K562 (cell line): Measurements from ENCODE around the gene RBPMS2. TPM values are rescaled to one million over a fixed set of nuclear protein-coding genes. Genes with fewer than 3 reads are reported as not detected.

Experiments used
- ATAC-seq: fragments of 200-7000 bp; cut with Tn5 transposase; 3 replicates; pipeline ENCODE4 v1.9.1; 2020; ENCODE audit warnings: moderate library complexity
- BruUV-seq: library from RNA; stranded (reverse); fragments of 400-500 nt; replicated peaks from 2 replicates; lab custom pipeline; 2021; lab: Mats Ljungman, UMichigan
- CTCF ChIA-PET: fragments of 300-600 bp; formaldehyde crosslinking; extraction: SDS; loops from one replicate; lab custom pipeline; 2021; ENCODE audit warnings: low intra/inter-chr PET ratio; lab: Yijun Ruan, JAX
- POLR2A ChIA-PET: fragments of 300-600, 350-650 bp; sonication (Branson Sonifier 250); formaldehyde crosslinking; extraction: SDS; loops from one replicate; lab custom pipeline; 2021; ENCODE audit warnings: antibody characterized with exemption, inconsistent platforms; lab: Yijun Ruan, JAX
- DNase-seq, 4 experiments: peaks; one replicate each; pipeline versions ENCODE4 v3.0.0 to v3.0.0-alpha.2; 2011 to 2018; ENCODE audit warnings: low spot score in 3 of 4, mixed read lengths in 3 of 4; ENCODE audit errors: extremely low read depth in 1 of 4
- FAIRE-seq: peaks from 2 replicates; lab custom pipeline; 2011; peaks lifted over from hg19 to GRCh38; lab: Jason Lieb, UNC
- H2AFZ ChIP-seq: 2 replicates; pipeline ENCODE4 v1.6.0; 2011; ENCODE audit warnings: low read depth, low read length, control low read depth, inconsistent platforms
- H3K27ac ChIP-seq: fragments of 200-600 bp; 3 replicates; pipeline ENCODE4 v1.8.0; 2011; ENCODE audit warnings: low read depth, mild to moderate bottlenecking, control low read depth, inconsistent platforms, low read length, moderate library complexity, mixed read lengths; ENCODE audit errors: extremely low read depth
- H3K27me3 ChIP-seq, 2 experiments: fragments of 300-600 bp in 1 of 2; 2 replicates in 1 of 2; 3 replicates in 1 of 2; pipeline versions ENCODE4 v1.6.0 to v1.8.0; 2011; ENCODE audit warnings: inconsistent platforms in 2 of 2, low read length in 2 of 2, mild to moderate bottlenecking in 1 of 2, mixed read lengths in 1 of 2, moderate library complexity in 1 of 2; ENCODE audit not compliant: control insufficient read depth in 2 of 2, insufficient read depth in 2 of 2
- H3K36me3 ChIP-seq: fragments of 300-600 bp; 3 replicates; pipeline ENCODE4 v1.8.0; 2011; ENCODE audit warnings: mild to moderate bottlenecking, low read length, inconsistent platforms; ENCODE audit not compliant: control insufficient read depth, insufficient read depth
- H3K4me1 ChIP-seq, 2 experiments: fragments of 200-600 bp in 1 of 2; replicated peaks in 1 of 2; 2 replicates in 1 of 2; 3 replicates in 1 of 2; pipeline versions ENCODE4 v1.5.1 to v1.8.0; 2011; ENCODE audit warnings: inconsistent platforms in 2 of 2, low read length in 2 of 2, mild to moderate bottlenecking in 1 of 2, mixed read lengths in 1 of 2, moderate library complexity in 1 of 2; ENCODE audit not compliant: control insufficient read depth in 2 of 2, insufficient read depth in 2 of 2
- H3K4me2 ChIP-seq: 2 replicates; pipeline ENCODE4 v1.6.1; 2011; ENCODE audit warnings: low read length, control low read depth, inconsistent platforms, mixed read lengths; ENCODE audit not compliant: insufficient read depth
- H3K4me3 ChIP-seq: fragments of 200-600 bp; sonication (generic), shearing (Covaris generic); 2 replicates; pipeline ENCODE4 v1.5.1; 2016; ENCODE audit warnings: control low read depth, inconsistent platforms
- H3K79me2 ChIP-seq: fragments of 200-600 bp; 3 replicates; pipeline ENCODE4 v1.8.0; 2011; ENCODE audit warnings: low read length, inconsistent platforms; ENCODE audit not compliant: control insufficient read depth, insufficient read depth
- H3K9ac ChIP-seq, 2 experiments: 2 replicates each; pipeline versions ENCODE4 v1.6.0 to v1.6.1; 2011; ENCODE audit warnings: low read depth in 2 of 2, low read length in 2 of 2, control low read depth in 1 of 2, inconsistent platforms in 1 of 2, mild to moderate bottlenecking in 1 of 2, mixed read lengths in 1 of 2; ENCODE audit not compliant: insufficient read depth in 1 of 2
- H3K9me1 ChIP-seq: one replicate; pipeline ENCODE4 v1.6.0; 2011; ENCODE audit warnings: inconsistent platforms, mild to moderate bottlenecking, low read length, moderate library complexity; ENCODE audit not compliant: control insufficient read depth, insufficient read depth
- H3K9me3 ChIP-seq: replicated peaks from 2 replicates; pipeline ENCODE4 v1.5.1; 2011; ENCODE audit warnings: low read depth, low read length, inconsistent platforms; ENCODE audit not compliant: control insufficient read depth, insufficient read depth
- H4K20me1 ChIP-seq: replicated peaks from 2 replicates; pipeline ENCODE4 v1.6.1; 2011; ENCODE audit warnings: low read length, inconsistent platforms, mixed read lengths; ENCODE audit not compliant: control insufficient read depth, insufficient read depth
- DDX20 ChIP-seq: fragments of 450-650 bp; IDR thresholded peaks from 2 replicates; pipeline ENCODE4 v1.6.1; 2016; ENCODE audit warnings: missing genetic modification characterization, low read depth, mild to moderate bottlenecking, missing compliant biosample characterization, moderate library complexity
- DPF2 ChIP-seq: fragments of 450-650 bp; IDR thresholded peaks from 2 replicates; pipeline ENCODE4 v1.6.1; 2016
- HSF4 ChIP-seq: fragments of 250-450 bp; sonication (Bioruptor Pico); IDR thresholded peaks from 2 replicates; pipeline ENCODE4 v2.1.2; 2022; ENCODE audit warnings: mild to moderate bottlenecking, moderate library complexity, borderline replicate concordance
- IRF1 ChIP-seq: sonication (generic); formaldehyde crosslinking; IDR thresholded peaks from 2 replicates; pipeline ENCODE4 v1.8.0; 2022; ENCODE audit warnings: missing genetic modification reagents, mild to moderate bottlenecking, borderline replicate concordance
- KLF13 ChIP-seq: fragments of 450-650 bp; IDR thresholded peaks from 2 replicates; pipeline ENCODE4 v1.6.1; 2016; ENCODE audit warnings: missing genetic modification characterization, low read depth, mild to moderate bottlenecking, missing compliant biosample characterization, moderate library complexity, borderline replicate concordance
- NCOA2 ChIP-seq, 2 experiments: fragments of 450-650 bp; IDR thresholded peaks; 2 replicates each; pipeline ENCODE4 v1.6.1; 2018; ENCODE audit warnings: mild to moderate bottlenecking in 2 of 2, moderate library complexity in 1 of 2; ENCODE audit not compliant: partially characterized antibody in 2 of 2
- NKRF ChIP-seq: fragments of 450-650 bp; IDR thresholded peaks from 2 replicates; pipeline ENCODE4 v1.6.1; 2016; ENCODE audit warnings: borderline replicate concordance
- TEAD2 ChIP-seq: fragments of 450-650 bp; IDR thresholded peaks from 2 replicates; pipeline ENCODE4 v1.6.1; 2016; ENCODE audit warnings: missing genetic modification characterization, control low read depth, missing compliant biosample characterization
- ZC3H11A ChIP-seq: IDR thresholded peaks from 2 replicates; pipeline ENCODE4 v1.6.1; 2012; ENCODE audit warnings: low read depth, low read length, improper control_type of control experiment
- ZNF436 ChIP-seq: fragments of 250-450, 450-650 bp; sonication (Bioruptor Pico); formaldehyde crosslinking; IDR thresholded peaks from 2 replicates; pipeline ENCODE4 v1.7.0; 2020; ENCODE audit warnings: mild to moderate bottlenecking
- WGBS: fragments of 100-300 bp; shearing (Covaris generic); methylation state at CpG from one replicate; pipeline ENCODE4 v1.1.6; 2016; ENCODE audit warnings: low coverage, mixed read lengths; ENCODE audit not compliant: insufficient coverage; ENCODE audit errors: missing lambda C conversion rate; 5-methylcytosine and 5-hydroxymethylcytosine counted together
- in situ Hi-C: fragments of 300-500 bp; cut with MboI; formaldehyde crosslinking; loops from 4 replicates; pipeline ENCODE4 v1.15.0; 2018; ENCODE audit warnings: inconsistent platforms, mixed read lengths
- intact Hi-C: fragments of 100-400 bp; cut with micrococcal nuclease; formaldehyde crosslinking; loops from 2 replicates; pipeline ENCODE4 v1.14.2; 2022
- polyA plus RNA-seq, 8 experiments: library from polyadenylated mRNA; depleted of rRNA in 4 of 8; stranded (reverse) in 5 of 8; unstranded in 3 of 8; fragments of >200 nt; fragmentation: Nextera tagmentation in 2 of 8; fragmentation: Illumina TruSeq in 1 of 8; extraction: Ambion mirVana in 2 of 8; extraction: Trizol in 1 of 8; gene quantifications; 2 replicates each; pipeline versions ENCODE4 v1.2.1 to v1.2.3, GENCODE V29; 2011 to 2014; ENCODE audit warnings: inconsistent platforms in 1 of 8, missing spikeins in 1 of 8
- total RNA-seq, 7 experiments: library from RNA; depleted of rRNA in 6 of 7; stranded (reverse); fragments of >200 nt in 6 of 7; fragmentation: Illumina TruSeq in 2 of 7; extraction: Trizol in 2 of 7; gene quantifications; 2 replicates each; pipeline versions ENCODE4 v1.2.1 to v1.2.3, GENCODE V29; 2011 to 2021; ENCODE audit warnings: low replicate concordance in 1 of 7

Gene RBPMS2
- total and polyA plus RNA-seq, 9 of the 15 experiments (the other 6 are each of a cell fraction or from before 2014, with no cell fraction given): 0.11 to 2.6 (median 0.37) TPM; not detected in 1

- Histone ChIP-seq H4K20me1 (no peaks in the 10 kb centered on the region), H3K4me1 (peaks cover 14 to 18% of the 10 kb centered on the region in 2 experiments), H3K9me3 (no peaks in the 10 kb centered on the region), H3K4me3 (no peak overlapping the region), H3K27me3 (no peaks in the 10 kb centered on the region), H3K9me1 (no peaks in the 10 kb centered on the region), H3K4me2 (no peak overlapping the region), H3K36me3 (no peaks in the 10 kb centered on the region), H3K27ac (no peak overlapping the region), H3K9ac (no peak overlapping the region), H2AFZ (no peak overlapping the region), H3K79me2 (peaks cover 17% of the 10 kb centered on the region)
- TF ChIP-seq DDX20 (tag) (no peak), TEAD2 (tag) (no peak)
- DNase-seq: no peak
- ATAC-seq: no peak
- in situ Hi-C loops: no loop called here
- BruUV-seq: no TSS peak
- FAIRE-seq: no peak
- intact Hi-C loops: no loop called here
- ChIA-PET CTCF (no interaction called here), POLR2A (interaction anchor here (0.6 to 1.0 kb wide), 5 partner anchors 11 to 728 kb away, joined by 3 read pairs; no protein-coding TSS in a partner anchor)
- 31% methylated on average over 10 of the region's 10 CpGs for WGBS
Measured at GRCh38 chr15:64706011-64706911, 69.1 kb downstream of the RBPMS2 start.

GRCh38 chr15:64705006-64705405 is 70.4 kb downstream of the RBPMS2 start:
- CTCF ChIA-PET: no interaction called here
- BruUV-seq: no TSS peak
- Histone ChIP-seq H3K79me2 (peaks cover 29% of the 10 kb centered on the region), H3K27me3 (no peaks in the 10 kb centered on the region), H3K27ac (no peak overlapping the region), H3K4me3 (no peak overlapping the region), H3K9ac (no peak overlapping the region), H3K9me1 (no peaks in the 10 kb centered on the region), H2AFZ (no peak overlapping the region), H3K36me3 (peaks cover 4% of the 10 kb centered on the region; the same call in 2 of the 3 replicates), H3K9me3 (no peaks in the 10 kb centered on the region), H4K20me1 (0 out of 2 replicates have a peak, but pooled peaks cover 4% of the 10 kb centered on the region), H3K4me2 (no peak overlapping the region), H3K4me1 (peaks cover 18 to 25% of the 10 kb centered on the region in 2 experiments)
- 30% methylated on average over 3 of the region's 3 CpGs for WGBS
- DNase-seq (no peak), ATAC-seq (no peak), FAIRE-seq (no peak)
- POLR2A ChIA-PET: interaction anchor here (0.6 to 2.0 kb wide), 5 partner anchors 9 to 580 kb away, joined by 3 to 7 read pairs (median 3); no protein-coding TSS in a partner anchor
- in situ Hi-C loops: no loop called here
- intact Hi-C loops: no loop called here
- no peak for TF ChIP-seq HSF4 (CRISPR knock-in tag)
- no peak for TF ChIP-seq NKRF
- TF ChIP-seq KLF13 (tag): no peak
- TF ChIP-seq ZC3H11A: no peak
- TF ChIP-seq DPF2: no peak
- TF ChIP-seq NCOA2 (IDR thresholded peaks at IDR 0.05; ENCODE audit: partially characterized antibody in 2 of 2): no peak
- no peak for TF ChIP-seq ZNF436
- TF ChIP-seq IRF1 (CRISPR knock-in tag): no peak
